Panc1 (cell line): Measurements from ENCODE around the gene WWOX. TPM values are rescaled to one million over a fixed set of nuclear protein-coding genes. Genes with fewer than 3 reads are reported as not detected.

ENCODE experiments used
- ATAC-seq: fragments of 200-7000 bp; cut with Tn5 transposase; 2 replicates; pipeline ENCODE4 v1.9.1; 2020; ENCODE audit warnings: mild to moderate bottlenecking, moderate library complexity
- BruUV-seq: library from RNA; stranded (reverse); fragments of 400-500 nt; replicated peaks from 2 replicates; lab custom pipeline; 2021; lab: Mats Ljungman, UMichigan
- CTCF ChIA-PET: fragments of 300-600 bp; sonication (Branson Sonifier 250); formaldehyde crosslinking; loops from one replicate; lab custom pipeline; 2022; ENCODE audit warnings: antibody characterized with exemption; lab: Charles Lee
- POLR2A ChIA-PET: fragments of 300-600 bp; sonication (Branson Sonifier 250); formaldehyde crosslinking; loops from one replicate; lab custom pipeline; 2022; ENCODE audit warnings: antibody characterized with exemption; lab: Charles Lee
- DNase-seq: peaks from one replicate; pipeline ENCODE4 v3.0.0-alpha.2; 2010; ENCODE audit warnings: low read depth, low spot score
- H3K27ac ChIP-seq: 2 replicates; pipeline ENCODE4 v1.5.1; 2011; ENCODE audit warnings: mild to moderate bottlenecking, low read length, inconsistent platforms
- H3K27me3 ChIP-seq: fragments of 200-500 bp; sonication (Bioruptor generic); 2 replicates; pipeline ENCODE4 v1.6.0; 2014; ENCODE audit warnings: low read length, inconsistent platforms; ENCODE audit not compliant: control insufficient read depth, insufficient read depth
- H3K36me3 ChIP-seq: fragments of 200-500 bp; sonication (Bioruptor generic); 2 replicates; pipeline ENCODE4 v1.5.1; 2014; ENCODE audit warnings: inconsistent platforms, mild to moderate bottlenecking, low read length, moderate library complexity; ENCODE audit not compliant: control insufficient read depth, insufficient read depth
- H3K4me1 ChIP-seq: 2 replicates; pipeline ENCODE4 v1.5.1; 2011; ENCODE audit warnings: inconsistent platforms, mild to moderate bottlenecking, low read length, moderate library complexity; ENCODE audit not compliant: control insufficient read depth, insufficient read depth
- H3K4me3 ChIP-seq, 2 experiments: 2 replicates each; pipeline ENCODE4 v1.5.1; 2011 to 2012; ENCODE audit warnings: low read depth in 2 of 2, low read length in 2 of 2, mild to moderate bottlenecking in 2 of 2, inconsistent platforms in 1 of 2, moderate library complexity in 1 of 2
- H3K9me3 ChIP-seq: fragments of 200-500 bp; sonication (Bioruptor generic); 2 replicates; pipeline ENCODE4 v1.5.1; 2014; ENCODE audit warnings: low read depth, mild to moderate bottlenecking, inconsistent platforms, low read length, moderate library complexity; ENCODE audit not compliant: control insufficient read depth, insufficient read depth
- CTCF ChIP-seq: fragments of 450-650 bp; IDR thresholded peaks from 2 replicates; pipeline ENCODE4 v1.5.1; 2017; ENCODE audit warnings: mild to moderate bottlenecking
- POLR2AphosphoS5 ChIP-seq: IDR thresholded peaks from 2 replicates; pipeline ENCODE4 v1.6.1; 2012; ENCODE audit warnings: mild to moderate bottlenecking, low read depth, low read length, moderate library complexity
- REST ChIP-seq, 2 experiments: IDR thresholded peaks; 2 replicates each; pipeline ENCODE4 v1.6.1; 2011 to 2012; ENCODE audit warnings: low read depth in 2 of 2, control low read depth in 1 of 2, low read length in 1 of 2, mild to moderate bottlenecking in 1 of 2, moderate library complexity in 1 of 2; ENCODE audit not compliant: insufficient read depth in 1 of 2
- SIN3A ChIP-seq: IDR thresholded peaks from 2 replicates; pipeline ENCODE4 v1.6.1; 2012; ENCODE audit warnings: low read depth, mild to moderate bottlenecking, low read length, moderate library complexity, borderline replicate concordance; ENCODE audit not compliant: insufficient read depth
- TCF7L2 ChIP-seq: IDR thresholded peaks from 2 replicates; pipeline ENCODE4 v1.6.1; 2011; ENCODE audit warnings: mild to moderate bottlenecking, low read depth, low read length, inconsistent platforms
- in situ Hi-C: cut with HindIII; loops from 2 replicates; pipeline ENCODE4 v1.10.0; 2016; ENCODE audit warnings: low sequenced_read_pairs, low pct_unique_long_range_greater_than_20kb
- intact Hi-C: fragments of 100-400 bp; cut with micrococcal nuclease; formaldehyde crosslinking; loops from one replicate; pipeline ENCODE4 v1.10.0; 2022; ENCODE audit not compliant: unreplicated experiment
- total RNA-seq: library from RNA; stranded (reverse); gene quantifications from one replicate; pipeline ENCODE4 v1.2.1, GENCODE V29; 2021; ENCODE audit not compliant: unreplicated experiment

Gene WWOX
- total RNA-seq, 1 experiment from 2014 or later, result 12.5 TPM

- no peak overlapping the region for H3K27ac ChIP-seq
- intact Hi-C loops, result no loop called here
- DNase-seq, result no peak
- in situ Hi-C loops, result no loop called here
- no peaks in the 10 kb centered on the region for H3K27me3 ChIP-seq
- H3K36me3 ChIP-seq, result no peaks in the 10 kb centered on the region
- ChIA-PET POLR2A (no interaction called here), CTCF (no interaction called here)
- no peaks in the 10 kb centered on the region for H3K9me3 ChIP-seq
- no TSS peak for BruUV-seq
- no peak for ATAC-seq
- no peak for TF ChIP-seq SIN3A
- no peak for TF ChIP-seq POLR2AphosphoS5
- TF ChIP-seq CTCF, result no peak
- no peak for TF ChIP-seq REST (IDR thresholded peaks at IDR 0.05; ENCODE audit: insufficient read depth in 1 of 2, low read depth in 2 of 2, low read length in 1 of 2)
- TF ChIP-seq TCF7L2, result no peak
- H3K4me3 ChIP-seq, result no peak overlapping the region
- no peaks in the 10 kb centered on the region; the same call in 1 of the 2 replicates for H3K4me1 ChIP-seq
Measured at GRCh38 chr16:78251115-78251514, 151.7 kb downstream of the WWOX start.

GRCh38 chr16:78252757-78253156, 153.3 kb downstream of the WWOX start:
- CTCF ChIA-PET, result no interaction called here
- Histone ChIP-seq H3K27ac (no peak overlapping the region), H3K9me3 (no peaks in the 10 kb centered on the region), H3K36me3 (no peaks in the 10 kb centered on the region), H3K4me1 (no peaks in the 10 kb centered on the region; the same call in none of the 2 replicates), H3K27me3 (no peaks in the 10 kb centered on the region), H3K4me3 (no peak overlapping the region)
- intact Hi-C loops, result no loop called here
- no TSS peak for BruUV-seq
- in situ Hi-C loops, result no loop called here
- ATAC-seq (no peak), DNase-seq (no peak)
- POLR2A ChIA-PET, result no interaction called here
- no peak for TF ChIP-seq POLR2AphosphoS5
- TF ChIP-seq TCF7L2, result no peak
- no peak for TF ChIP-seq CTCF
- no peak for TF ChIP-seq REST (IDR thresholded peaks at IDR 0.05; ENCODE audit: insufficient read depth in 1 of 2, low read depth in 2 of 2, low read length in 1 of 2)
- no peak for TF ChIP-seq SIN3A
